DOHH2 (cell line): ENCODE results near the gene KRTAP10-10.

Experiments
- CTCF ChIP-seq: fragments of 200-600 bp; sonication (generic); IDR thresholded peaks from one replicate; pipeline ENCODE4 v1.5.1; 2014; ENCODE audit warnings: antibody characterized with exemption, mild to moderate bottlenecking, low read depth, low read length; ENCODE audit not compliant: poor library complexity, severe bottlenecking
- EZH2phosphoT487 ChIP-seq: fragments of 200-600 bp; sonication (generic); IDR thresholded peaks from 2 replicates; pipeline ENCODE4 v1.6.1; 2017; ENCODE audit warnings: borderline replicate concordance, mild to moderate bottlenecking, antibody characterized with exemption, low read length, moderate library complexity, mixed read lengths

- TF ChIP-seq CTCF (no peak), EZH2phosphoT487 (no peak)
Measured at GRCh38 chr21:44617071-44617501, 20.1 kb upstream of the KRTAP10-10 start.
